Ovary (tissue), 3 donors: ENCODE data around the gene MDH1.

Source experiments
- CTCF ChIP-seq, 3 donors: fragments of 450-650 bp in 2 of 3; fragments of 200-600 bp in 1 of 3; IDR thresholded peaks; one replicate each; pipeline versions ENCODE4 v1.5.1 to v1.8.0; 2016 to 2022; ENCODE audit warnings: antibody characterized with exemption in 3 of 3, mild to moderate bottlenecking in 1 of 3
- EP300 ChIP-seq: sonication (generic); formaldehyde crosslinking; IDR thresholded peaks from one replicate; pipeline ENCODE4 v1.6.1; 2017; ENCODE audit warnings: antibody characterized with exemption
- POLR2A ChIP-seq: fragments of 450-650 bp; IDR thresholded peaks from one replicate; pipeline ENCODE4 v1.6.1; 2017; ENCODE audit warnings: antibody characterized with exemption, mild to moderate bottlenecking, moderate library complexity
- donor health status: DM: no; HTN: no; CAD: no.

DNA sequence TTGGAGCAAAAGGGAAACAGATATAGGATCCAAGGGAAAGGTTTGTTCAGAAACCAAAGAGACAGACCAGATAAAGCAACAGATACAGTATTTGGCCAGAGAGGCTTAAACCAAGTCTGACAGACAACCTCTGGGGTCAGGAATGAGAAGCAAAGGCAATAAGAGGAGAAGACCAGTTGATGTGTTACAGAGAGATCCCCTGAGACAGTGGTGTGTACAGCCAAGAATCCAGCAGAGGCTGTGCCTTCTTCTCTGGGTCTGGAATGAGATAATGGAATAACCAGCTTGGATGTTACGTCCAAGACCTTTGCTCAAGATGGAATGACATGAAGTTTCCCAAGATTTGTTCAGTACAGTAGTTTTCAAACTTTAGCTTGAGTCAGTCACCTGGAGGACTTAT lies 61.1 kb downstream of the MDH1 start:
- TF ChIP-seq CTCF (IDR thresholded peaks at IDR 0.05) = no peak
- TF ChIP-seq POLR2A = no peak
- no peak for TF ChIP-seq EP300
